DMS79 treated with DMSO at 0.1 percent for 48 hours (cell line): ENCODE data around the gene SPIRE1.
"Not testable (repeated sequence)": the region's sequence is repeated elsewhere in the genome, so short reads cannot be mapped to it uniquely, and the experiment has no call there.

Experiments
- DNase-seq: peaks from one replicate; lab custom pipeline; 2025; lab: John Stamatoyannopoulos, UW

SPIRE1 gene

GRCh38 chr18:12552879-12553242 is 105.0 kb downstream of the SPIRE1 start:
- DNase-seq, result peak; percentile 38

GRCh38 chr18:12551943-12552878 is 105.7 kb downstream of the SPIRE1 start:
- DNase-seq, result peak; percentile 92

GRCh38 chr18:12551466-12551865 is 106.4 kb downstream of the SPIRE1 start:
- peak; percentile 82 for DNase-seq

DNA sequence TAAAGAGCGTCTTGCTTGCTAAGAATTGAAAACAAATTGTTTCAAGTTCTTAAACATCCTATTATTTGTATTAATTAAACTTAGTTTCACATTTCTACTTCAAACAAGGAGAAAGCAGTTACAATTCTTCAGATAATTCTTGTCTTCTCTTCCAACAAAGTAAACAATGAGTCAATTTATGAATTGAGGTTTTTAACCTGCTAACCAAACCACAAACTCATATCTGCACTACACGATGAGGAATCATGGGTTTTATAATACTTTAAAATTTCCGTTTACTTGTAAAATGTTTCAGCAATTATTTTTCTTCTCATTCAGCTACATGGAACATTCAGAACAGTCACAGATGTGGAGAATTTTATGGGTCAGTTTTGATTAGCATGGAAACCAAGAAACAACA is 114.2 kb downstream of the SPIRE1 start:
- DNase-seq, result no peak

GRCh38 chr18:12540751-12541150 is 117.2 kb downstream of the SPIRE1 start:
- DNase-seq, result no peak

DNA sequence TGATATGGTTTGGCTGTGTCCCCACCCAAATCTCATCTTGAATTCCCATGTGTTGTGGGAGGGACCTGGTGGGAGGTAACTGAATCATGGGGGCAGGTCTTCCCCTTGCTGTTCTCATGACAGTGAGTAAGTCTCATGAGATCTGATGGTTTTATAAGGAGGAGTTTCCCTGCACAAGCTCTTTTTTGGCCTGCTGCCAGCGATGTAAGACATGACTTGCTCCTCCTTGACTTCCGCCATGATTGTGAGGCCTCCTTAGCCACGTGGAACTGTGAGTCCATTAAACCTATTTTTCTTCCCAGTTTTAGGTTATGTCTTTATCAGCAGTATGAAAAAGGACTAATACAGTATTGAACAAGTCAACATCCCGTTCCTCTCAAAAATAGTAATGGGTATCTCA is 118.7 kb downstream of the SPIRE1 start:
- not testable (repeated sequence) for DNase-seq

GRCh38 chr18:12534820-12535219 is 123.1 kb downstream of the SPIRE1 start:
- DNase-seq, result no peak

GRCh38 chr18:12532661-12533060 is 125.2 kb downstream of the SPIRE1 start:
- DNase-seq, result no peak

DNA sequence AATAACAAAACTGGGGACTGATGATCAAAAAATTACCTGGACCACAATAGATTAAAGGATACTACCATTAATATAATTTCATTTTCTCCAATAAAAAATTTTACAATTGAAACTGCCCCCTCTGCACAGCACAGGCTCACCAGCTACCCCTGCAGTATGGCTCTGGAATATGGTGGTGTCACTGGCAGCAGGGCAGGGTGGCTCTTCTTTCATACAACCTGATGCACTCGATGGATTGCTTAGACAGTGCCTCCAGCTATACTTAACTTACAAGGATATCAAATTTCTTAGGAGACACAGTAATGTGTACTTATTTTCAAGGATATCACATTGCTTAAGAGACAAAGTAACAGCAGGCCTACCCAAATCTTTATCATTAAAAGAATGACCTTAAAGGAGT is 126.2 kb downstream of the SPIRE1 start:
- DNase-seq, result no peak

DNA sequence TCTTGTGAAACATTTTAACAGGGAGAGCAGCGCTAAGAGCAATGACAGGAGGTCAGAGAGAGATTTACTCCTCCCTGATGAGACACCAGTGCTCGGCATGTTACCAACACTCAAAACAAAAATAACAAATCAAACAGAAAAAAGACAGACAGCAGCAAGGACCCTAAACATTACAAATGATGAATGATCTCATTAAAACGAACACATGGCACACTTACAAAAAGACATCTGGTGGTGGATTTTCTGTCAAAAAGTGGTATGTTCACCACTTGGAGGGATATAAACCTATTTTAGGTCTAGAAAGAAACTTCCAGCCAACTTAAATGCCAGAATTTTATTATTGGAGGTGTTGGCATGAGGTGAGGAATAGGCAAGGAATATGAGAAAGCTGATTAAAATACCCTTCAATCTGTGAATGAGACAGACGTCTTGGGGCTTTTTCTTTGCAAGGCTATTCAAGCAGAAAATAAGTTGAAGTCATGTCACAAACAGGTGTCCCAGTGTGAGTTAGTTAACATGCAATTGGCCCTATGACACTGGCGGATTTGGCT is 137.4 kb downstream of the SPIRE1 start:
- DNase-seq, result no peak

GRCh38 chr18:12518832-12519531 is 138.9 kb downstream of the SPIRE1 start:
- no peak for DNase-seq

- no peak for DNase-seq
Observed at GRCh38 chr18:12518326-12518725, 139.6 kb downstream of the SPIRE1 start.

- DNase-seq, result no peak
Observed at GRCh38 chr18:12517142-12517825, 140.6 kb downstream of the SPIRE1 start.

GRCh38 chr18:12516049-12516630 is 141.8 kb downstream of the SPIRE1 start:
- DNase-seq, result no peak

DNA sequence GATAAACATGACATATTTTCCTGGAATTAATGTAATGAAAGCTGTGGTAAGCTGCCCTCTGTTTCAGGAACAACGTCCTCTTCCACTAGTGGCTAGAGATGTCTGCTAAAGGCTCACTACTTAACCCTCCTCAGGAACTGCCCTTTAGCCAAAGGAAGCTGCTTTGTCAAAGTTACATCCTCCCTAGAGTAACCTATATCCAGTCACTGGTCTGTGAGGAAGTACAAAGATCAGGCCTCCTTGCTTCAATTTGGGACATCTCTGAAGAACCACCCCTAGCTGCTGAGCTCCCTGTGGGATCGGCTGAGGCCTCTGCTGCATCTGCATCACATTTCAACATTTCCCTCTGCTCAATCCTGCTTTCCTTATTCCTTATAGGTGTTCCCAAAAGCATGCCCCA is 142.4 kb downstream of the SPIRE1 start:
- no peak for DNase-seq

GRCh38 chr18:12507007-12507406 is 150.9 kb downstream of the SPIRE1 start:
- no peak for DNase-seq

DNA sequence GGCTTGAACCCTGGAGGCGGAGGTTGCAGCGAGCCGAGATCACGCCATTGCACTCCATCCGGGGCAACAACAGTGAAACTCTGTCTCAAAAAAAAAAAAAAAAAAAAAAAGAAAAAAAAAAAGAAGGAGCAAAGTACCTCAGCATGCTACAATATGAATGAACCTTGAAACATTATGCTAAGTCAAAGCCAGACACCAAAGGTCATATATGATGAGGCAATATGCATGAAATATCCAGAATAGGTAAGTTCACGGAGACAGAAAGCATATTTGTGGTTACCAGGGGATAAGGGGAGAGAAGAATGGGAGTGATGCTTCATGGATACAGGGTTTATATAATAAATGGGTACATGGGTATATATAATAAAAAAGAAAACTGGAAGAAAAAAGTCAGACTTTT is 156.9 kb downstream of the SPIRE1 start:
- DNase-seq, result no peak

DNA sequence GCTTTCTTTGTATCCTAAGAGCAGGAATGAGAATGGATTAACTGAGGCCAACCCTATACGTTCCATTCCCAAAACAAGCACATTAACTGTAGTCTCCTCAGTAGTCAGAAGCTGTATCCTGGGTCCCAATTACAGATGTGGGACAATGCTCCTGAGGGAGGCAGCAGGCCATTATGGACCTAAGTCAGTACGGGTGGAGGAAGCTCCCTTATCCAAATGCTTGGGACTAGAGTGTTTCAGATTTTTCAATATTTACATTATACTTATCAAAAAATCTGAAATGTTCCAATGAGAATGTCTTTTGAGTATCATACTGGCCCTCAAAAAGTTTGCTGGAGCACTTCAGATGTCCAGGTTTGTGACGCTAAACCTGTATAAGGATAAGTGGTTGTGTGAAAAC is 160.1 kb downstream of the SPIRE1 start:
- DNase-seq, result no peak

GRCh38 chr18:12497296-12497695 is 160.6 kb downstream of the SPIRE1 start:
- no peak for DNase-seq

DNA sequence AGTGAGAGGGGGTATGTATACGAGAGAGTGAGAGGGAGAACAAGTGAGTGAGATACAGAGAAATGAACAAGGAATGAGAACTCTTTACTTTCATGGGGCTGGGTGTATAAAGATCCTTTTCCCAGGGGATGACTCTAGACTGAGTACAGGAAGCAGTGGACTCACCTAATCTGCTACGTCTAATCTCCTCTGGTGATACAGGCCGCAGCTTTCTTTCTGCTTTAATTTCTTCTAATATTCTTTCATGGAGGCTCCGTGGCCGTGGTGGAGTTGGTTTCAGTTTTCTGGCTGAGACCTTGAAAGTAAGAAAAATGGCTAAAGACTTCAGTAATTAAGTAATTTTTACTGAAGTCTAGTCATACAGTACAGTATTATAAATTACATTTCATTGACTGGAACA is 165.0 kb downstream of the SPIRE1 start:
- DNase-seq, result no peak

DNA sequence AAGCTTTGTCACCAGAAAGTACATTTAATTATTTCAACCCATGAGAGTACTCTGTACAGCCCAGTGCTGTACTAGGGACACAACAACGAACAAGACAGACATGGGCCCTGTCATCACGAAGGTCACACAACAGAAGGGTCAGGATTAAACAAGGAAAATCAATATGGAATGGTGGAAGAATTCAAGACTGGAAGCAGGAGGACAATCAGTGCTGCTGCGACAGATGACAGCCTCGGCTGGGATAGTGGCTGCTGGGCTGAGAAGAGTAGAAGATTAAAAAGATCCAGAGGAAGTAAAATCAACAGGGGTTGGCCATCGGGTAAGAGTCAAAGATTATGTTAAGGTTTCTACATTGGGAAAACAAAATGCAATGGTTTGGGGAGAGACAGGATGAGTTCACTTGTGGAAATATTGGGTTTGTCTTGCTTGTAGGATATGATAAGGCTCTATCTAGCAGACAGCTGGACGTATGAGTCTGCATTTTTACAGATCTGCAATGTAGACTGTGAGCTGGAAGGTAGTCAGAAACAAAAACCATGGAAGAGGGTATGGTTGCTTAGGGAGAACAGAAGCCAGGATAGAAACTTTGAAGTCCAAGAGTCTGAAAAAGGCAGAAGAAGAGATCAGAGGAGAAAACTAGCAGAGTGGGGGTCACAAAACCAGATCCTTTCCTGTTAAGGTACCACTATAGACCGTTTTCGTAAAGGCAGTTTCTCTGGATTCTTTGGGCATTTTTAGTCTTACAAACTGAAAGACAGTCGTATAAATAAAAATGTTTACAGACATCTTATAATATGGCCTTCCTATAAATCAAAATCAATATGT is 166.1 kb downstream of the SPIRE1 start:
- no peak for DNase-seq
